Liver (tissue), 9 donors: ENCODE results near the gene SAFB. TPM values are rescaled to one million over a fixed set of nuclear protein-coding genes. Genes with fewer than 3 reads are reported as not detected.

Experiments
- DNase-seq: peaks from one replicate; pipeline ENCODE4 v3.0.0-alpha.2; 2017; ENCODE audit warnings: low spot score
- H3K27ac ChIP-seq, 2 donors: one replicate each; pipeline ENCODE4 v1.7.0; 2013; ENCODE audit warnings: inconsistent platforms in 2 of 2, low read length in 2 of 2, control low read depth in 1 of 2, low read depth in 1 of 2, mild to moderate bottlenecking in 1 of 2
- H3K27me3 ChIP-seq, 4 donors: one replicate each; pipeline versions ENCODE4 v1.6.1 to v1.7.0; 2013; ENCODE audit warnings: low read length in 3 of 4, inconsistent platforms in 1 of 4, mild to moderate bottlenecking in 1 of 4, moderate library complexity in 1 of 4; ENCODE audit not compliant: control insufficient read depth in 4 of 4, insufficient read depth in 4 of 4
- H3K36me3 ChIP-seq, 4 donors: one replicate each; pipeline versions ENCODE4 v1.6.1 to v1.7.0; 2013; ENCODE audit warnings: low read length in 3 of 4, mild to moderate bottlenecking in 3 of 4, low read depth in 1 of 4, moderate library complexity in 1 of 4; ENCODE audit not compliant: control insufficient read depth in 4 of 4, insufficient read depth in 3 of 4
- H3K4me1 ChIP-seq, 4 donors: one replicate each; pipeline versions ENCODE4 v1.6.1 to v1.7.0; 2013; ENCODE audit warnings: low read length in 3 of 4, mild to moderate bottlenecking in 3 of 4, moderate library complexity in 1 of 4; ENCODE audit not compliant: control insufficient read depth in 4 of 4, insufficient read depth in 4 of 4
- H3K4me3 ChIP-seq, 3 donors: one replicate each; pipeline versions ENCODE4 v1.6.1 to v1.7.0; 2013; ENCODE audit warnings: low read length in 3 of 3, control low read depth in 1 of 3, low read depth in 1 of 3, mild to moderate bottlenecking in 1 of 3
- H3K9ac ChIP-seq, 2 donors: one replicate each; pipeline ENCODE4 v1.7.0; 2013; ENCODE audit warnings: low read length in 2 of 2, mild to moderate bottlenecking in 2 of 2, moderate library complexity in 2 of 2, control low read depth in 1 of 2, low read depth in 1 of 2
- H3K9me3 ChIP-seq, 4 donors: one replicate each; pipeline versions ENCODE4 v1.6.1 to v1.7.0; 2013; ENCODE audit warnings: low read length in 3 of 4; ENCODE audit not compliant: control insufficient read depth in 4 of 4
- EGR1 ChIP-seq, 2 donors: IDR thresholded peaks; 2 replicates each; pipeline ENCODE4 v1.6.1; 2016 to 2018; ENCODE audit warnings: antibody characterized with exemption in 2 of 2, low read depth in 2 of 2
- GABPA ChIP-seq, 2 donors: IDR thresholded peaks in 1 of 2; conservative IDR thresholded peaks in 1 of 2; 2 replicates each; pipeline ENCODE4 v1.6.1; 2016; ENCODE audit warnings: antibody characterized with exemption in 2 of 2, mild to moderate bottlenecking in 1 of 2, moderate library complexity in 1 of 2
- HNF4A ChIP-seq, 2 donors: conservative IDR thresholded peaks; 2 replicates each; pipeline ENCODE4 v1.6.1; 2016; ENCODE audit warnings: antibody characterized with exemption in 2 of 2, mild to moderate bottlenecking in 2 of 2
- HNF4G ChIP-seq: IDR thresholded peaks from 2 replicates; pipeline ENCODE4 v1.6.1; 2016; ENCODE audit warnings: antibody characterized with exemption
- JUND ChIP-seq, 2 donors: IDR thresholded peaks; 2 replicates each; pipeline ENCODE4 v1.6.1; 2016; ENCODE audit warnings: antibody characterized with exemption in 2 of 2
- NR2F2 ChIP-seq: IDR thresholded peaks from 2 replicates; pipeline ENCODE4 v1.6.1; 2016; ENCODE audit warnings: antibody characterized with exemption
- RAD21 ChIP-seq, 2 donors: IDR thresholded peaks; 2 replicates each; pipeline ENCODE4 v1.6.1; 2016; ENCODE audit warnings: antibody characterized with exemption in 2 of 2, mild to moderate bottlenecking in 2 of 2
- RXRA ChIP-seq, 2 donors: IDR thresholded peaks; 2 replicates each; pipeline ENCODE4 v1.6.1; 2017 to 2018; ENCODE audit warnings: antibody characterized with exemption in 2 of 2, mild to moderate bottlenecking in 1 of 2
- SP1 ChIP-seq: IDR thresholded peaks from 2 replicates; pipeline ENCODE4 v1.6.1; 2018; ENCODE audit warnings: antibody characterized with exemption, mild to moderate bottlenecking
- TAF1 ChIP-seq: conservative IDR thresholded peaks from 2 replicates; pipeline ENCODE4 v1.6.1; 2016; ENCODE audit warnings: antibody characterized with exemption, mild to moderate bottlenecking
- YY1 ChIP-seq: IDR thresholded peaks from 2 replicates; pipeline ENCODE4 v1.6.1; 2016; ENCODE audit warnings: antibody characterized with exemption, mild to moderate bottlenecking
- WGBS: extraction: QIAGEN DNeasy Blood & Tissue Kit; methylation state at CpG from one replicate; pipeline ENCODE4 v1.1.7; 2013; 5-methylcytosine and 5-hydroxymethylcytosine counted together
- polyA plus RNA-seq, 2 donors: library from polyadenylated mRNA; stranded (reverse) in 1 of 2; unstranded in 1 of 2; fragments of 200-250 nt in 1 of 2; fragments of >200 nt in 1 of 2; fragmentation: Nextera tagmentation in 1 of 2; extraction: Ambion mirVana in 1 of 2; gene quantifications; one replicate each; pipeline versions ENCODE4 v1.2.1 to v1.2.3, GENCODE V29; 2013 to 2015
- total RNA-seq, 2 donors: library from RNA; depleted of rRNA; stranded (reverse); fragments of >200 nt; gene quantifications; one replicate each; pipeline ENCODE4 v1.2.3, GENCODE V29; 2014
- TF ChIP-seq, protein P1 (sequence below): IDR thresholded peaks from 2 replicates; pipeline ENCODE4 v1.6.1; 2016; ENCODE audit warnings: antibody characterized with exemption
- TF ChIP-seq, protein P2 (sequence below): IDR thresholded peaks from 2 replicates; pipeline ENCODE4 v1.6.1; 2016; ENCODE audit warnings: antibody characterized with exemption, mild to moderate bottlenecking
- TF ChIP-seq, protein P3 (sequence below): IDR thresholded peaks from 2 replicates; pipeline ENCODE4 v1.6.1; 2016; ENCODE audit warnings: antibody characterized with exemption
- TF ChIP-seq, protein P4 (sequence below): IDR thresholded peaks from 2 replicates; pipeline ENCODE4 v1.6.1; 2016; ENCODE audit warnings: antibody characterized with exemption
- TF ChIP-seq, protein P5 (sequence below): fragments of 150-350 bp; IDR thresholded peaks from 2 replicates; pipeline ENCODE4 v1.5.1; 2017; ENCODE audit warnings: improper control_type of control experiment, low read depth, low read length; ENCODE audit not compliant: missing input control
- donor health status: healthy.
- donor health status: healthy.
- donor health status: healthy.
- donor health status: healthy.
- donor health status: healthy.

SAFB gene
- total and polyA plus RNA-seq, 4 donors, result 16.5 to 65.0 (median 38.5) TPM

DNA sequence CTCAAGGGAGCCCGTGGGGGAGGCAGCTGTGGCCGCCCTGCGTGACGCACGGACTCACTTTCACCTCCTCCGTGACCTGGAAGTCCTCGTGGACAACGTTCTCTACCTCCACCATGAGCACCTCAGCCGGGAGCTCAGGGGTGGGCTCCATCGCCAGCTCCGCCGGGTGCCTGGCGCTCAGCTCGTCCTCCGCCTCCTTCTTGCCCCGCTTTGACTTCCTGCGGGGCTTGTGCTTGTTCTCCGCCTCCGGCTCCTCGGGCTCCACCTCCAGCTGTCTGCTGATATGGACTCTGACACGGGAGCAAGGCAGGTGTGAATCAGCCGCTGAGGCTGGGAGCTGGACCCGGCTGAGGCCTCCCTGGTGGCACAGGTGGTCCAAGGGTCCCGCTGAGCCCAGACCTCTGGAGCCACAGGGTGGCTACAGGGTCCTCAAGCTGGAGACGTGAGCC, 88.9 kb downstream of the SAFB start:
- TF ChIP-seq GABPA (IDR thresholded peaks at IDR 0.05 in 1 of 2, conservative IDR thresholded peaks at IDR 0.05 in 1 of 2), result no peak
- TF ChIP-seq, protein P1, sequence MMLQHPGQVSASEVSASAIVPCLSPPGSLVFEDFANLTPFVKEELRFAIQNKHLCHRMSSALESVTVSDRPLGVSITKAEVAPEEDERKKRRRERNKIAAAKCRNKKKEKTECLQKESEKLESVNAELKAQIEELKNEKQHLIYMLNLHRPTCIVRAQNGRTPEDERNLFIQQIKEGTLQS, result no peak
- TF ChIP-seq, protein P2, sequence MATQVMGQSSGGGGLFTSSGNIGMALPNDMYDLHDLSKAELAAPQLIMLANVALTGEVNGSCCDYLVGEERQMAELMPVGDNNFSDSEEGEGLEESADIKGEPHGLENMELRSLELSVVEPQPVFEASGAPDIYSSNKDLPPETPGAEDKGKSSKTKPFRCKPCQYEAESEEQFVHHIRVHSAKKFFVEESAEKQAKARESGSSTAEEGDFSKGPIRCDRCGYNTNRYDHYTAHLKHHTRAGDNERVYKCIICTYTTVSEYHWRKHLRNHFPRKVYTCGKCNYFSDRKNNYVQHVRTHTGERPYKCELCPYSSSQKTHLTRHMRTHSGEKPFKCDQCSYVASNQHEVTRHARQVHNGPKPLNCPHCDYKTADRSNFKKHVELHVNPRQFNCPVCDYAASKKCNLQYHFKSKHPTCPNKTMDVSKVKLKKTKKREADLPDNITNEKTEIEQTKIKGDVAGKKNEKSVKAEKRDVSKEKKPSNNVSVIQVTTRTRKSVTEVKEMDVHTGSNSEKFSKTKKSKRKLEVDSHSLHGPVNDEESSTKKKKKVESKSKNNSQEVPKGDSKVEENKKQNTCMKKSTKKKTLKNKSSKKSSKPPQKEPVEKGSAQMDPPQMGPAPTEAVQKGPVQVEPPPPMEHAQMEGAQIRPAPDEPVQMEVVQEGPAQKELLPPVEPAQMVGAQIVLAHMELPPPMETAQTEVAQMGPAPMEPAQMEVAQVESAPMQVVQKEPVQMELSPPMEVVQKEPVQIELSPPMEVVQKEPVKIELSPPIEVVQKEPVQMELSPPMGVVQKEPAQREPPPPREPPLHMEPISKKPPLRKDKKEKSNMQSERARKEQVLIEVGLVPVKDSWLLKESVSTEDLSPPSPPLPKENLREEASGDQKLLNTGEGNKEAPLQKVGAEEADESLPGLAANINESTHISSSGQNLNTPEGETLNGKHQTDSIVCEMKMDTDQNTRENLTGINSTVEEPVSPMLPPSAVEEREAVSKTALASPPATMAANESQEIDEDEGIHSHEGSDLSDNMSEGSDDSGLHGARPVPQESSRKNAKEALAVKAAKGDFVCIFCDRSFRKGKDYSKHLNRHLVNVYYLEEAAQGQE, result no peak
- 94% methylated on average over 25 of the region's 25 CpGs for WGBS
- no peak for DNase-seq

DNA sequence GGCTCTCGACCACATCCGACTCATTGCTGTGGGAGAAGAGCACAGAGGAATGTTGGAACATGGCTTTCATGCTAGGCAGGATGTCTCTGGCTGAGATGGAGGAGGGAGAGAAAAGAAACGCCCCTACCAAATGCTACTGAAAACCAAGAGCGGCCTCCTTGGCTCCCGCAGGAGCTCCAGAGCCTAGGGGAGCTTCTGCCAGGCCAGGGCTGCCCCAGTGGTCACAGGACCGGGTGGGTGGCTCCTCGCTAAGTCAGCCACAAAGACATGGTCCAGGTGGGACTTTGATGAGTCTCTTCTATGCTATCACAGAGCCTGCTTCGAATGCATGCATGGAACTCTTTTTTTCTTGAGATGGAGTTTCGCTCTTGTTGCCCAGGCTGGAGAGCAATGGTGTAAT, 90.3 kb downstream of the SAFB start:
- TF ChIP-seq EGR1 (IDR thresholded peaks at IDR 0.05; ENCODE audit: low read depth in 2 of 2) (no peak), RXRA (IDR thresholded peaks at IDR 0.05) (no peak), SP1 (no peak), HNF4A (conservative IDR thresholded peaks at IDR 0.05) (no peak), NR2F2 (no peak), HNF4G (no peak), JUND (IDR thresholded peaks at IDR 0.05) (no peak), GABPA (IDR thresholded peaks at IDR 0.05 in 1 of 2, conservative IDR thresholded peaks at IDR 0.05 in 1 of 2) (no peak), TAF1 (no peak), YY1 (no peak), RAD21 (IDR thresholded peaks at IDR 0.05) (no peak)
- TF ChIP-seq, protein P3, sequence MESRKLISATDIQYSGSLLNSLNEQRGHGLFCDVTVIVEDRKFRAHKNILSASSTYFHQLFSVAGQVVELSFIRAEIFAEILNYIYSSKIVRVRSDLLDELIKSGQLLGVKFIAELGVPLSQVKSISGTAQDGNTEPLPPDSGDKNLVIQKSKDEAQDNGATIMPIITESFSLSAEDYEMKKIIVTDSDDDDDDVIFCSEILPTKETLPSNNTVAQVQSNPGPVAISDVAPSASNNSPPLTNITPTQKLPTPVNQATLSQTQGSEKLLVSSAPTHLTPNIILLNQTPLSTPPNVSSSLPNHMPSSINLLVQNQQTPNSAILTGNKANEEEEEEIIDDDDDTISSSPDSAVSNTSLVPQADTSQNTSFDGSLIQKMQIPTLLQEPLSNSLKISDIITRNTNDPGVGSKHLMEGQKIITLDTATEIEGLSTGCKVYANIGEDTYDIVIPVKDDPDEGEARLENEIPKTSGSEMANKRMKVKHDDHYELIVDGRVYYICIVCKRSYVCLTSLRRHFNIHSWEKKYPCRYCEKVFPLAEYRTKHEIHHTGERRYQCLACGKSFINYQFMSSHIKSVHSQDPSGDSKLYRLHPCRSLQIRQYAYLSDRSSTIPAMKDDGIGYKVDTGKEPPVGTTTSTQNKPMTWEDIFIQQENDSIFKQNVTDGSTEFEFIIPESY, result no peak
- TF ChIP-seq, protein P4, sequence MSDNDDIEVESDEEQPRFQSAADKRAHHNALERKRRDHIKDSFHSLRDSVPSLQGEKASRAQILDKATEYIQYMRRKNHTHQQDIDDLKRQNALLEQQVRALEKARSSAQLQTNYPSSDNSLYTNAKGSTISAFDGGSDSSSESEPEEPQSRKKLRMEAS, result no peak
- TF ChIP-seq, protein P5, sequence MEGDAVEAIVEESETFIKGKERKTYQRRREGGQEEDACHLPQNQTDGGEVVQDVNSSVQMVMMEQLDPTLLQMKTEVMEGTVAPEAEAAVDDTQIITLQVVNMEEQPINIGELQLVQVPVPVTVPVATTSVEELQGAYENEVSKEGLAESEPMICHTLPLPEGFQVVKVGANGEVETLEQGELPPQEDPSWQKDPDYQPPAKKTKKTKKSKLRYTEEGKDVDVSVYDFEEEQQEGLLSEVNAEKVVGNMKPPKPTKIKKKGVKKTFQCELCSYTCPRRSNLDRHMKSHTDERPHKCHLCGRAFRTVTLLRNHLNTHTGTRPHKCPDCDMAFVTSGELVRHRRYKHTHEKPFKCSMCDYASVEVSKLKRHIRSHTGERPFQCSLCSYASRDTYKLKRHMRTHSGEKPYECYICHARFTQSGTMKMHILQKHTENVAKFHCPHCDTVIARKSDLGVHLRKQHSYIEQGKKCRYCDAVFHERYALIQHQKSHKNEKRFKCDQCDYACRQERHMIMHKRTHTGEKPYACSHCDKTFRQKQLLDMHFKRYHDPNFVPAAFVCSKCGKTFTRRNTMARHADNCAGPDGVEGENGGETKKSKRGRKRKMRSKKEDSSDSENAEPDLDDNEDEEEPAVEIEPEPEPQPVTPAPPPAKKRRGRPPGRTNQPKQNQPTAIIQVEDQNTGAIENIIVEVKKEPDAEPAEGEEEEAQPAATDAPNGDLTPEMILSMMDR, result no peak
- TF ChIP-seq, protein P1, result no peak
- H3K36me3 ChIP-seq, result peaks cover 23 to 43% (median 29%) of the 10 kb centered on the region in 4 donors
- H3K9ac ChIP-seq, result no peak overlapping the region
- H3K4me3 ChIP-seq, result no peak overlapping the region
- H3K4me1 ChIP-seq, result peaks cover 0 to 18% (median 15%) of the 10 kb centered on the region in 4 donors
- DNase-seq, result no peak
- H3K27ac ChIP-seq, result no peak overlapping the region
- H3K27me3 ChIP-seq, result no peaks in the 10 kb centered on the region
- H3K9me3 ChIP-seq, result no peaks in the 10 kb centered on the region
- 97% methylated on average over 9 of the region's 9 CpGs for WGBS

More for the DNA sequence above, 88.9 kb downstream of the SAFB start:
- H3K4me3 ChIP-seq, result no peak overlapping the region
- H3K27ac ChIP-seq, result no peak overlapping the region
- H3K4me1 ChIP-seq, result peaks cover 0 to 6% (median 5%) of the 10 kb centered on the region in 4 donors
- H3K36me3 ChIP-seq, result peaks cover 23 to 54% (median 36%) of the 10 kb centered on the region in 4 donors
- no peaks in the 10 kb centered on the region for H3K9me3 ChIP-seq
- no peaks in the 10 kb centered on the region for H3K27me3 ChIP-seq
- H3K9ac ChIP-seq, result no peak overlapping the region
